NCI-H345 (cell line): Measurements from ENCODE around the gene TMPRSS11B.
A peak's percentile ranks its signal among the peaks of the same experiment; 100 is the strongest.
"Not testable (repeated sequence)": the region's sequence is repeated elsewhere in the genome, so short reads cannot be mapped to it uniquely, and the experiment has no call there.

Source experiments
- DNase-seq: peaks from one replicate; lab custom pipeline; 2025; lab: John Stamatoyannopoulos, UW

The TMPRSS11B gene

DNA sequence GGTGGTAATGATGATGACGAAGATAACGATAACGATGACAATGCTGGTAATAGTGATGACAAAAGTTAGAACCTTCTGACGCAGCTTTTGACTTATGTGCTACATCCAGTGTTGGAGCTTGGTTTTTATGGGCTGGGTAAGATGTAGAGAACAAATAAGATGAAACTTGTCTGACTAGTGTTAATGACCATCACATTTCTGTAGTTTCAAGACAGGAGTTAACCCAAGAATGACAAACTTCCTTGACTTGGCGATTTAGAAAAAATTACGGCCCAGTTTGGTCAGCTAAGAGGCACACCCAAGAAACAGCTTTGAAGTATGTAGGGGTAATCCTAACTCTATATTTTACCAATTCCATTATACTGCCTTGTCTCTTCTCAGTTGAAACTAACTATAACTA, at the start of gene TMPRSS11B:
Gene TMPRSS11B (minus strand): TSS at position 101 of the 400 bp plus-strand sequence. CDS start 136 bp downstream, outside the sequence.
- no peak for DNase-seq

DNA sequence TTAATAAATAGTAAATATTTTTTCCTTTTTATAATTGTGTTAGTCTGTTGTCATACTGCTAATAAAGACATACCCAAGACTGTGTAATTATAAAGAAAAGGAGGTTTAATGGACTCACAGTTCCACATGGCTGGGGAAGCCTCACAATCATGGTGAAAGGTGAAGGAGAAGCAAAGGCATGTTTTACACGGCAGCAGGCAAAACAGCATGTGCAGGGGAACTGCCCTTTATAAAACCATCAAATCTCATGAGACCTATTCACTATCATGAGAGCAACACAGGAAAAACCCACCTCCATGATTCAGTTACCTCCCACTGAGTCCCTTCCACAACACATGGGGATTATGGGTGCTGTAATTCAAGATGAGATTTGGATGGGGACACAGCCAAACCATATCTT, 45.8 kb upstream of the TMPRSS11B start:
- DNase-seq, result no peak

- DNase-seq, result no peak
Measured at GRCh38 chr4:68288393-68288740, 42.9 kb upstream of the TMPRSS11B start.

- DNase-seq, result no peak
Measured at GRCh38 chr4:68287704-68288392, 42.4 kb upstream of the TMPRSS11B start.

- no peak for DNase-seq
Measured at GRCh38 chr4:68283714-68284113, 38.2 kb upstream of the TMPRSS11B start.

GRCh38 chr4:68283095-68283494, 37.6 kb upstream of the TMPRSS11B start:
- no peak for DNase-seq

GRCh38 chr4:68281796-68282740, 36.6 kb upstream of the TMPRSS11B start:
- DNase-seq, result not testable (repeated sequence)

- no peak for DNase-seq
Measured at GRCh38 chr4:68278029-68278428, 32.5 kb upstream of the TMPRSS11B start.

DNA sequence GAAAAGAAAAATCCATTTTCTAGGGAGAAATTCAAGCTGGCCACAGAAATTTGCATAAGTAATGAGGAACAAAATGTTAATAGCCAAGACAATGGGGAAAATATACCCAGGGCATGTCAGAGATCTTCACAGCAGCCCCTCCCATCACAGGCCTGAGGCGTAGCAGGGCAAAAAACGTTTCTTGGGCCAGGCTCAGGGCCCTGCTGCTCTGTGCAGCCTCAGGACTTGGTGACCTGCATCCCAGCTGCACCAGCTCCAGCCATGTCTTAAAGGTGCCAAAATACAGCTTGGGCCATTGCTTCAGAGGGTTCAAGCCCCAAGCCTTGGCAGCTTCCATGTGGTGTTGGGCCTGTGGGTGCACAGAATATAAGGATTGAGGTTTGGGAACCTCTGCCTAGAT, 32.1 kb upstream of the TMPRSS11B start:
- no peak for DNase-seq

GRCh38 chr4:68272860-68273259, 27.4 kb upstream of the TMPRSS11B start:
- no peak for DNase-seq

DNA sequence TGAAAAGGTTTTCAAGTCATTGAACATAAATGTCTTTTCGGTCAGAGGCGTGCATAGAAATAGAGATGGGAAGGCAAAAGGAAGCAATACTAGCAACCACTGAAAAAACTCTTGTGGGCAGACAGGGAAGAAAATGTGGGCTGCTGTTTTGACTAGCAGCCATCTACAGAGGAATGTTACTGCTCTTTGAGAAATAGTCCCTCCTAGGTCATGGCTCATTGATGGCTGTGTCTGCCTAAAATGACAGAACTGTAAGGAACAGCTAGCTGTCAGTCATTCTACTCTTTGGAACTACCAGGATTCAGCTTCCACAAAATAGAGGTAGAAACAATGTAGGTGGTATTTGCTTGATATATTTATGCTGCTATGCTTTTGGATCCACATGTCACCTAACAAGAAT, 26.9 kb upstream of the TMPRSS11B start:
- no peak for DNase-seq

DNA sequence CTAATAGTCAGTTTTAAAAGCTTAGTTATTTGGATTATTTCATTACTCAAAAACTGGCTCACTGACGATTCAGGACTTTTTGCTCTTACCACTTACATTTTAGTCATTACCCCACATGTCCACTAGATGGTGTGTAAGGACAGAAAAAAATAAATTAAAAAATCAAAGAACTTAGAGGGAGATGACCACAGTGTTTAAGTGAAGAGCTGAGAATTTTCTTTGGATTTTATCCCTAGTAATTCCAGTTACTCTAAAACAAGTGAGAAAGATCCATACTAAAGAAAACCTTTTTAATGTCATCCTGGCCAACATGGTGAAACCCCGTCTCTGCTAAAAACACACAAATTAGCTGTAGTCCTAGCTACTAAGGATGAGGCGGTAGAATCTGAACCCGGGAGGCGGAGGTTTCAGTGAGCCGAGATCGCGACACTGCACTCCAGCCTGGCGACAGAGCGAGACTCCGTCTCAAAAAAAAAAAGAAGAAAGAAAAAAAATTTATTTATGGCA, 26.4 kb upstream of the TMPRSS11B start:
- peak; percentile 10 for DNase-seq

DNA sequence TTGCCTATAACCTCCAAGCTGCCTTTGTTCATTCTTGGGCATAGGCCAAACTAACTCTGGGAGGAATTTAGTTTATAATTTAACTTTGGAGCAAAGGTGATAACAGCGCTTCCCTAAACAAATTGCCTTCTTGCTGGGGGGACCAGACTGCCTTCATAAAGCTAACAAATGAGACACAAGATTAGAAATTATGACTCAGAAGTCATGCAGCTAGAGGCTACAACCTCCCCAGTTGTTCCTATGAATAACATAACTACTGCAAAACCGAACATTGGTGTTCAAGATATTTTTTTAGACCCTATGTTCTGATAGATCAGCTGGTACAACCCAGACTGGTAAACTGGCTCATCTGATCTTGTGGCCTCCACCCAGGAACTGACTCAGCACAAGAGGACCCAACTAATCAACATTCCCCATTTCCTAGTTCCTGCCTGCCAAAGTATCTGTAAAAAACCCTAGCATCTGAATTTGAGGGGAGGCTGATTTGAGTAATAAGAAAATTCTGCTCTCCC, 22.0 kb upstream of the TMPRSS11B start:
- no peak for DNase-seq

DNA sequence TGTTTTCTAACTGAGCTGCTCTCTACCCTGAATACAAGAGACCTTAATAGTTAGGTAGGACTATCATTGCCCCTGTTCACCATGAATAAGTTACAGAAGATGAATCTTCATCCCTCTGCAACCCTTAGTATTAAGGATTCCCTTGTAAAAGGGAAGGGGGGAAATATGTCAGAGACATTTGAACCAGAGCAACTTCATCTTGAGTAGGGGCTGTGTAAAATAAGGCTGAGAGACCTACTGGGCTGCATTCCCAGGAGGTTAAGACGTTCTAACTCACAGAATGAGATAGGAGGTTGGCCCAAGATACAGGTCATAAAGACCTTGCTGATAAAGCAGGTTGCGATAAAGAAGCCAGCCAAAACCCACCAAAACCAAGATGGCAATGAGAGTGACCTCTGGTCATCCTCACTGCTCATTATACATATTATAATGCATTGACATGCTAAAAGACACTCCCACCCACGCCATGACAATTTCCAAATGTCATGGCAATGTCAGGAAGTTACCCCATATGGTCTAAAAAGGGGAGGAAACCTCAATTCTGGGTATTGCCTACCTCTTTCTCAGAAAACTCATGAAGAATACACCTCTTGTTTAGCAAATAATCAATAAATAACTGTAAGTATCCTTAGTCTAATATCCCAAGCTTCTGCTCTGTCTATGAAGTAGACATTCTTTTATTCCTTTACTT, 19.5 kb upstream of the TMPRSS11B start:
- DNase-seq, result no peak

DNA sequence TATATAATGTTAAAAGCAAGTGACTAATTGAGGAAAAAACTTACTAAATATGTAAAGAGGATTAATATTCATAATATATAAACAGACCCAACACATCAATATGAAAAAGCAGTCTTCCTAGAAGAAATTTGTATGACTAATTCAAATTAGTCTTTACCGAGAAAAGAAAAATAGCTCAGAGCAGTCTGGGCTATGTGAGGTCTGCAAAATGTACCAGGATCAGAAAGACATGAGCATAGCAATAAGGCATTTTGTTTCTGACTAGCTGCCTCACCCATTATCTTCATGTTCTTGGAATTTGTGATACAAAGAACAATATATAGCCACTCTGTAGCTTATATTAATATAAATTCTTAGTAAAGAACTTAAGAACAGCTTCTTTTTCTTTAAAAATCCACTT, 13.7 kb upstream of the TMPRSS11B start:
- DNase-seq, result no peak

DNA sequence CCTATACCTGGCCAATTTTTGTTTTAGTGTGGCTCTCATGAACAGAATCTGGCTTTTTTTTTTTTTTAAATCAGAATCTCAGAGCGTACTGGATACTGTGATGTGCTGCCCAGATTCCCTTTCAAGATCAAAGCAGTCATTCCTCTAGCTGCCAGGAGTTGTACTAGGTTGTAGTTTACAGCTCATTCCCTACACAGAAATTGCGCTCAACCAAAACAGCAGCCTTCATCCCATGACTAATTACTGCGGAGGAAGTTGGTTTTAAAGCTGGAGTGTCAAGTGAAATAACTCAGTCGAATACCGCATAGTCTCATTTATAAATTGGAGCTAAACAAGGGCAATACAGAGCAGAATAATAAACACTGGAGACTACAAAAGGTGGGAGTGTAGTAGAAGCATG, 12.2 kb upstream of the TMPRSS11B start:
- no peak for DNase-seq

GRCh38 chr4:68256284-68256683, 10.8 kb upstream of the TMPRSS11B start:
- no peak for DNase-seq

DNA sequence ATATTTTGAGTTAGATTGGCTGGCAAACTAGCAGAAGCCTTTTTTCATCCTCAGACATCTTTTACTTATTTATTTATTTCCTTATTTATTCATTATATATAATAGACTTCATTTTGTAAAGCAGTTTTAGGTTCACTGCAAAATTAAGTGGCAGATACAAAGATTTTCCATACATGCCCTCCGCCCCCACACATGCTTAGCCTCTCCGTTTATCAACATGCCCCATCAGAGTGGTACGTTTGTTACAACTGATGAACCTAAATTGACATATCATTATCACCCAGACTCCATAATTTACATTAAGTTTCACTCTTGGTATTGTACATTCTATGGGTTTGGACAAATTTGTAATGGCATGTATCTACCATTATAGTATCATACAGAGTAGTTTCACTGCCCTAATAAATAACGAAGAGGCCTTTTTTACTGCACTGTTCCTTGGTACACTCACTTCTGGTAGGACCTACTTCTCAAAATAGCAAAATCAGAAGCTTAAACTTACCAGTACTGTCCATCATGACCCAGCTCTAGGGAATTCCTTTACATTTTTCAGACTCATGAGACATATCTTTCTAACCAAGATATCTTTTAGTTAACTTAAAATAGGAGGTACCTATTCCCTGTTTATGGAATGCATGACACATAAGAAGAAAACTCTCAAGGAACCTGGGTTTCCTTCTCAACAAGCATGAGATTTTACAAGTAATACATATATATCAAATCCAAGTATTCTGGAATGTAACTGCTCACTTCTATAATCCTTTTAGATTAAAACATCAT, 4.8 kb upstream of the TMPRSS11B start:
- no peak for DNase-seq

DNA sequence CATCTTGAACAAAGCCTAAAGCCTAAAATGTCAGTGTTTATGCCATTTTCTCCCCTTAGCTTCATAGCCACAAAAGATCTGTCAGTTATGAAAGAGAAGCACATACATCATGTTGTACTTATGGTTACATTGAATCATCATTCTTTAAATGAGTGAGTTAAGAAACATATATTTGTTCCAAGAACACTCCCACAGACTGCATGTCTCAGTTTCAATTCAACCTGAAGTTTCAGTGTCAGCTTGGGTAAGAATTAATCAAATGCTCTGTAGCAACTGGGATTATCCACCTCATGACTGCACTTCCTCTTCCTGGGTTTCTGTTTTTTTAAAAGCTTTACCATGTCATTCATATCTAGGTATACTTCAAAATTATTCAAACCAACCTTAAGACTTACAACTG, 3.9 kb upstream of the TMPRSS11B start:
- DNase-seq, result no peak

DNA sequence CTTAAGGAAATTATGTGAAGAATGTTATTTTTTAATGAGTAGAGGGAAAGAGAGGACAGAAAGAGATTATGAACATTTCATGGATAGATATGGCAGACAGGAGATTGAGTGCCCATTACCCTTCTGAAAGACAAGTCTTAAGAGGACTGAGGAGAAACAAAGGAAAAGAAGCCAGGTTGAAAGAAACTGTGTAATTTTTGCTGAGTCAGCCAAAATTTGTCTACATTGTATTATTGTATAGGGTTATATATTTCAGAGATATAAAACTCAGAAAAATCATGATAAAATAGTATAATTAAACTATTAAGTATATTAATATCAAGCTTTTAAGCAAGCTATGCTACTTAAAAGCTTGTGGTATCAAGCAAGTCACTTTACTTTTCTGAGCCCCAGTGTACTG, 4.9 kb downstream of the TMPRSS11B start:
- no peak for DNase-seq

DNA sequence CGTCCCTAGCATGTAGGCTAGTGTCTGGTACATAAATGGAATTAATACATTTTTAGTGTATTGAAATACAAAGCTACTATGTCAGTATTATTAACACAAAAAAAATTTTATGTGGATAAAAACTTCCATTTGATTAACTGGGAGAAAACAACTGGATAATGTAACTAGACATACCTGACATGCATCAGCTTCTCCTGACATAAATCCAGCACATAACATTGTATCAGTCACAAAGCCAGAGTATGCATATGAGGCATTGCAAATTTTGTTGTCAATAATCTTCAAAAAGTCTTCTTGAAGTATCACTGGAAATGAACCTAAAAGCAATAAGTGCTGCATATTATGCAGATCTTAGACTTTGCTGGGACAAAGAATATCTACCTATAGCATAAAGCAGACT, 16.9 kb downstream of the TMPRSS11B start:
- DNase-seq, result no peak

GRCh38 chr4:68218044-68218443, 27.4 kb downstream of the TMPRSS11B start:
- no peak for DNase-seq
